SU-DHL-6 (cell line): ENCODE measurements around the gene VCAN.
"Not testable (repeated sequence)": the region's sequence is repeated elsewhere in the genome, so short reads cannot be mapped to it uniquely, and the experiment has no call there.

Experiments used
- H2AFZ ChIP-seq: fragments of 200-600 bp; sonication (generic); 2 replicates; pipeline ENCODE4 v1.6.1; 2014; ENCODE audit warnings: low read depth, mild to moderate bottlenecking, moderate library complexity, mixed read lengths, antibody characterized with exemption, low read length; ENCODE audit not compliant: severe bottlenecking
- H3F3A ChIP-seq: fragments of 200-600 bp; shearing (Covaris generic); 2 replicates; pipeline ENCODE4 v1.6.0; 2016; ENCODE audit warnings: antibody characterized with exemption, mild to moderate bottlenecking; ENCODE audit not compliant: insufficient read depth
- H3K27ac ChIP-seq: fragments of 200-600 bp; sonication (generic); 2 replicates; pipeline ENCODE4 v1.5.1; 2016; ENCODE audit warnings: low read depth, mild to moderate bottlenecking, low read length, moderate library complexity, mixed read lengths
- H3K27me3 ChIP-seq: fragments of 200-600 bp; sonication (generic), shearing (Covaris generic); 2 replicates; pipeline ENCODE4 v1.6.0; 2014; ENCODE audit warnings: mild to moderate bottlenecking, low read length
- H3K36me3 ChIP-seq: fragments of 200-600 bp; sonication (generic); 2 replicates; pipeline ENCODE4 v1.6.1; 2014; ENCODE audit warnings: mild to moderate bottlenecking, low read length, mixed read lengths
- H3K4me2 ChIP-seq: fragments of 300-600, 200-600 bp; shearing (Covaris generic), sonication (generic); 2 replicates; pipeline ENCODE4 v1.6.0; 2014; ENCODE audit warnings: low read length, low read depth, mild to moderate bottlenecking; ENCODE audit not compliant: poor library complexity, severe bottlenecking
- H3K4me3 ChIP-seq: fragments of 200-600 bp; sonication (generic); 2 replicates; pipeline ENCODE4 v1.5.1; 2014; ENCODE audit warnings: antibody characterized with exemption, low read length, mild to moderate bottlenecking, mixed read lengths; ENCODE audit not compliant: insufficient read depth, poor library complexity, severe bottlenecking
- H3K79me2 ChIP-seq: fragments of 200-600 bp; sonication (generic); 2 replicates; pipeline ENCODE4 v1.6.1; 2014; ENCODE audit warnings: mild to moderate bottlenecking, low read length, moderate library complexity; ENCODE audit not compliant: insufficient read depth
- H3K9ac ChIP-seq: fragments of 200-600 bp; sonication (generic); 2 replicates; pipeline ENCODE4 v1.7.0; 2014; ENCODE audit warnings: mild to moderate bottlenecking, low read length
- H3K9me2 ChIP-seq: fragments of 200-600 bp; sonication (generic); replicated peaks from 2 replicates; pipeline ENCODE4 v1.6.1; 2014; ENCODE audit warnings: low read length; ENCODE audit not compliant: insufficient read depth
- H3K9me3 ChIP-seq: fragments of 200-600 bp; sonication (generic); 2 replicates; pipeline ENCODE4 v1.6.1; 2014; ENCODE audit warnings: low read length, mixed read lengths; ENCODE audit not compliant: insufficient read depth
- H4K20me1 ChIP-seq: fragments of 200-600 bp; sonication (generic); 2 replicates; pipeline ENCODE4 v1.6.1; 2014; ENCODE audit warnings: low read depth, mild to moderate bottlenecking, antibody characterized with exemption, low read length, moderate library complexity, mixed read lengths
- EZH2phosphoT487 ChIP-seq: fragments of 200-600 bp; sonication (generic), shearing (Covaris generic); conservative IDR thresholded peaks from 2 replicates; pipeline ENCODE4 v1.6.1; 2018; ENCODE audit warnings: mild to moderate bottlenecking, antibody characterized with exemption, low read length, moderate library complexity, mixed read lengths
- TF ChIP-seq, protein P1 (sequence below): fragments of 200-600 bp; sonication (generic); IDR thresholded peaks from one replicate; pipeline ENCODE4 v1.5.1; 2017; ENCODE audit warnings: antibody characterized with exemption, mild to moderate bottlenecking, low read length, moderate library complexity; ENCODE audit not compliant: insufficient read depth, poor library complexity, severe bottlenecking

VCAN gene

GRCh38 chr5:83433891-83434290, 37.7 kb upstream of the VCAN start:
- H3K9me3 ChIP-seq = no peaks in the 10 kb centered on the region
- TF ChIP-seq, protein P1, sequence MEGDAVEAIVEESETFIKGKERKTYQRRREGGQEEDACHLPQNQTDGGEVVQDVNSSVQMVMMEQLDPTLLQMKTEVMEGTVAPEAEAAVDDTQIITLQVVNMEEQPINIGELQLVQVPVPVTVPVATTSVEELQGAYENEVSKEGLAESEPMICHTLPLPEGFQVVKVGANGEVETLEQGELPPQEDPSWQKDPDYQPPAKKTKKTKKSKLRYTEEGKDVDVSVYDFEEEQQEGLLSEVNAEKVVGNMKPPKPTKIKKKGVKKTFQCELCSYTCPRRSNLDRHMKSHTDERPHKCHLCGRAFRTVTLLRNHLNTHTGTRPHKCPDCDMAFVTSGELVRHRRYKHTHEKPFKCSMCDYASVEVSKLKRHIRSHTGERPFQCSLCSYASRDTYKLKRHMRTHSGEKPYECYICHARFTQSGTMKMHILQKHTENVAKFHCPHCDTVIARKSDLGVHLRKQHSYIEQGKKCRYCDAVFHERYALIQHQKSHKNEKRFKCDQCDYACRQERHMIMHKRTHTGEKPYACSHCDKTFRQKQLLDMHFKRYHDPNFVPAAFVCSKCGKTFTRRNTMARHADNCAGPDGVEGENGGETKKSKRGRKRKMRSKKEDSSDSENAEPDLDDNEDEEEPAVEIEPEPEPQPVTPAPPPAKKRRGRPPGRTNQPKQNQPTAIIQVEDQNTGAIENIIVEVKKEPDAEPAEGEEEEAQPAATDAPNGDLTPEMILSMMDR = no peak
- TF ChIP-seq EZH2phosphoT487 = no peak
- no peaks in the 10 kb centered on the region for H4K20me1 ChIP-seq
- no peaks in the 10 kb centered on the region for H3F3A ChIP-seq
- H3K27ac ChIP-seq = no peak overlapping the region
- H3K27me3 ChIP-seq = no peaks in the 10 kb centered on the region
- no peak overlapping the region for H2AFZ ChIP-seq
- H3K4me2 ChIP-seq = no peak overlapping the region
- no peak overlapping the region for H3K9ac ChIP-seq
- no peaks in the 10 kb centered on the region for H3K36me3 ChIP-seq
- H3K9me2 ChIP-seq = no peaks in the 10 kb centered on the region
- H3K79me2 ChIP-seq = no peaks in the 10 kb centered on the region
- no peak overlapping the region for H3K4me3 ChIP-seq

DNA sequence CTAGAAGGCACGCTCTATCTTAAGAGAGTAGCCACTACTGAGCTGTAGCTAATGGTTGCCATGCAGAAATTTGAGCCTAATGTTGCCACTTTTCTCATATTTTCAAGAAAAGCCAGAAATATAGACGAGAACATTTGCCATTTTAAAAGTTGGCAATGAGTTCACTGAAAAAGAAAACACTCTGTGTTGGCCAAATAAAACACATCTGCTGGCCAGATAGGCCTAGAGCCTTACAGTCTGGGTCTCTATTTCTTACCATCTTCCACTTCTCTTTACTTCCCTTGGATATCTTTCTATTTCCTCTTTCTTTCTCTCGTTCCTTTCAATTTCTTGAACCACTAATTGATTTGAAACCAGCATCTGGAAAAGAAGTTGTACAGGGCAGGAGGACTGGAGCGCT, 36.6 kb upstream of the VCAN start:
- TF ChIP-seq, protein P1 = no peak
- no peak for TF ChIP-seq EZH2phosphoT487
- Histone ChIP-seq H3K4me2 (no peak overlapping the region), H3K9me2 (no peaks in the 10 kb centered on the region), H3K4me3 (no peak overlapping the region), H3K79me2 (no peaks in the 10 kb centered on the region), H3K27me3 (no peaks in the 10 kb centered on the region), H3F3A (no peaks in the 10 kb centered on the region), H3K36me3 (no peaks in the 10 kb centered on the region), H2AFZ (no peak overlapping the region), H4K20me1 (no peaks in the 10 kb centered on the region), H3K9ac (no peak overlapping the region), H3K9me3 (no peaks in the 10 kb centered on the region), H3K27ac (no peak overlapping the region)

GRCh38 chr5:83436276-83436675, 35.3 kb upstream of the VCAN start:
- no peak overlapping the region for H3K9ac ChIP-seq
- H3F3A ChIP-seq = no peaks in the 10 kb centered on the region
- no peaks in the 10 kb centered on the region for H3K27me3 ChIP-seq
- H3K79me2 ChIP-seq = no peaks in the 10 kb centered on the region
- H2AFZ ChIP-seq = no peak overlapping the region
- no peaks in the 10 kb centered on the region for H3K36me3 ChIP-seq
- no peaks in the 10 kb centered on the region for H3K9me3 ChIP-seq
- no peak overlapping the region for H3K27ac ChIP-seq
- H3K4me3 ChIP-seq = no peak overlapping the region
- H3K4me2 ChIP-seq = no peak overlapping the region
- TF ChIP-seq, protein P1 = no peak
- no peak for TF ChIP-seq EZH2phosphoT487
- no peaks in the 10 kb centered on the region for H4K20me1 ChIP-seq
- H3K9me2 ChIP-seq = no peaks in the 10 kb centered on the region

DNA sequence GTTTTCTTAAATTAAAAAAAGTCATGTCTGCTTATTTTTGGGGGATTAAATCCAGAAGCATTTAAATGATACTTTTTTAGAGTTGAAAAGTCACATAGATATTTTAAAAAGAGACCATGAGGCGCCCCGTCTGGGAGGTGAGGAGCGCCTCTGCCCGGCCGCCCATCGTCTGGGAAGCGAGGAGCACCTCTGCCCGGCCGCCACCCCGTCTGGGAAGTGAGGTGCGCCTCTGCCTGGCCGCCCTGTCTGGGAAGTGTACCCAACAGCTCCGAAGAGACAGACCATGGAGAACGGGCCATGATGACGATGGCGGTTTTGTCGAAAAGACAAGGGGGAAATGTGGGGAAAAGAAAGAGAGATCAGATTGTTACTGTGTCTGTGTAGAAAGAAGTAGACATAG, 33.8 kb upstream of the VCAN start:
- not testable (repeated sequence) for H2AFZ ChIP-seq, H3K36me3 ChIP-seq, H3K9me2 ChIP-seq, H4K20me1 ChIP-seq, H3K9me3 ChIP-seq, H3F3A ChIP-seq, H3K4me2 ChIP-seq, H3K79me2 ChIP-seq, H3K9ac ChIP-seq, H3K27me3 ChIP-seq, H3K4me3 ChIP-seq, H3K27ac ChIP-seq
